ENCODE measurements around the gene IFITM10. TPM values are rescaled to one million over a fixed set of nuclear protein-coding genes. Genes with fewer than 3 reads are reported as not detected.

The IFITM10 gene
- total and polyA plus RNA-seq, 9 of the 15 experiments (the other 6 are each of a cell fraction or from before 2014, with no cell fraction given): 0.08 to 0.13 (median 0.09) TPM; not detected in 6

GRCh38 chr11:1796413-1797011 is 46.1 kb upstream of the IFITM10 start (continued):
- no peak for TF ChIP-seq ZNF165 (CRISPR knock-in tag; IDR thresholded peaks at IDR 0.05; ENCODE audit: borderline replicate concordance)
- no peak for TF ChIP-seq HMGN3 (IDR thresholded peaks at IDR 0.05; ENCODE audit: borderline replicate concordance, extremely low read depth, insufficient read length, low read depth, low read length)
- TF ChIP-seq, protein P1, sequence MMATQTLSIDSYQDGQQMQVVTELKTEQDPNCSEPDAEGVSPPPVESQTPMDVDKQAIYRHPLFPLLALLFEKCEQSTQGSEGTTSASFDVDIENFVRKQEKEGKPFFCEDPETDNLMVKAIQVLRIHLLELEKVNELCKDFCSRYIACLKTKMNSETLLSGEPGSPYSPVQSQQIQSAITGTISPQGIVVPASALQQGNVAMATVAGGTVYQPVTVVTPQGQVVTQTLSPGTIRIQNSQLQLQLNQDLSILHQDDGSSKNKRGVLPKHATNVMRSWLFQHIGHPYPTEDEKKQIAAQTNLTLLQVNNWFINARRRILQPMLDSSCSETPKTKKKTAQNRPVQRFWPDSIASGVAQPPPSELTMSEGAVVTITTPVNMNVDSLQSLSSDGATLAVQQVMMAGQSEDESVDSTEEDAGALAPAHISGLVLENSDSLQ (IDR thresholded peaks at IDR 0.05): 0 out of 2 replicates have a peak, but pooled peaks have one; percentile 44
- TF ChIP-seq L3MBTL2 (IDR thresholded peaks at IDR 0.05): peak; percentile 84
- no peak for TF ChIP-seq SRSF1 (IDR thresholded peaks at IDR 0.05; ENCODE audit: low read depth, low read length)
- no peak for TF ChIP-seq ZBTB12 (CRISPR knock-in tag; IDR thresholded peaks at IDR 0.05)
- 0 out of 2 replicates have a peak, but pooled peaks have one; percentile 17 for TF ChIP-seq RNF2 (IDR thresholded peaks at IDR 0.05)

DNA sequence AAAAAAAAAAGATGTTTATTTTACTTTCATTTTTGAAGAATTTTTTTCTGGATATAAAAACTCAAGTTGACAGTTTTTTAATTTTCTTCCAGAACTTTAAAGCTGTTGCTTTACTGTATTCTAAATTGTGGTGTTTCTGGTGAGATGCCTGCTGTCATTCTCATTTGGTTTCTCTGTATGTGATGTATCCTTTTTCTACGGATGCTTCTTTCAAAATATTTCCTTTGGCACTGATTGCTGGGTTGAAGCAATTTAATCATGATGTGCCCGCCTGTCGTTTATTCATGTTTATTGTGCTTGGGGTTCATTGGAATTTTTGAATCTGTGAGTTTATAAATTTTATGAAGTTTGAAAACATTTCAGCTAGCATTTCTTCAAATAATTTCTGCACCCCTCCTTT is 42.7 kb upstream of the IFITM10 start:
- Histone ChIP-seq H3K79me2 (ENCODE audit: control insufficient read depth, insufficient read depth, low read length) (no peaks in the 10 kb centered on the region), H3K4me2 (ENCODE audit: insufficient read depth, low read length) (no peak overlapping the region), H3K4me3 (no peak overlapping the region), H2AFZ (ENCODE audit: low read depth, low read length) (no peak overlapping the region), H3K9ac (ENCODE audit: insufficient read depth in 1 of 2, low read depth in 2 of 2, low read length in 2 of 2) (no peak overlapping the region), H4K20me1 (replicated peaks; ENCODE audit: control insufficient read depth, insufficient read depth, low read length) (no peaks in the 10 kb centered on the region; the same call in 1 of the 2 replicates), H3K9me3 (replicated peaks; ENCODE audit: control insufficient read depth, insufficient read depth, low read depth, low read length) (no peaks in the 10 kb centered on the region), H3K36me3 (ENCODE audit: control insufficient read depth, insufficient read depth, low read length) (no peaks in the 10 kb centered on the region), H3K9me1 (ENCODE audit: control insufficient read depth, insufficient read depth, low read length) (no peaks in the 10 kb centered on the region), H3K27me3 (ENCODE audit: control insufficient read depth in 2 of 2, insufficient read depth in 2 of 2, low read length in 2 of 2) (peaks cover 33 to 56% of the 10 kb centered on the region in 2 experiments), H3K4me1 (replicated peaks in 1 of 2; ENCODE audit: control insufficient read depth in 2 of 2, insufficient read depth in 2 of 2, low read length in 2 of 2) (no peaks in the 10 kb centered on the region), H3K27ac (ENCODE audit: extremely low read depth, low read depth, low read length) (no peak overlapping the region)
- in situ Hi-C loops (cut with MboI) (no loop called here), intact Hi-C loops (cut with micrococcal nuclease) (no loop called here)
- WGBS (ENCODE audit: insufficient coverage, low coverage, missing lambda C conversion rate): 0% methylated on average over 3 of the region's 3 CpGs
- POLR2A ChIA-PET: no interaction called here
- DNase-seq (ENCODE audit: extremely low read depth in 1 of 4, low spot score in 3 of 4) (no peak), ATAC-seq (no peak), FAIRE-seq (no peak)
- CTCF ChIA-PET (ENCODE audit: low intra/inter-chr PET ratio): interaction anchor here (0.7 kb wide), 1 partner anchor 40 kb away, joined by 5 read pairs; no protein-coding TSS in a partner anchor
- no TSS peak for BruUV-seq (replicated peaks)
- TF ChIP-seq AFF4 (CRISPR knock-in tag; IDR thresholded peaks at IDR 0.05): no peak
- no peak for TF ChIP-seq TAF7 (tag; IDR thresholded peaks at IDR 0.05)
- TF ChIP-seq KDM4B (IDR thresholded peaks at IDR 0.05; ENCODE audit: borderline replicate concordance in 2 of 2, low read depth in 1 of 2): no peak
- TF ChIP-seq, protein P2, sequence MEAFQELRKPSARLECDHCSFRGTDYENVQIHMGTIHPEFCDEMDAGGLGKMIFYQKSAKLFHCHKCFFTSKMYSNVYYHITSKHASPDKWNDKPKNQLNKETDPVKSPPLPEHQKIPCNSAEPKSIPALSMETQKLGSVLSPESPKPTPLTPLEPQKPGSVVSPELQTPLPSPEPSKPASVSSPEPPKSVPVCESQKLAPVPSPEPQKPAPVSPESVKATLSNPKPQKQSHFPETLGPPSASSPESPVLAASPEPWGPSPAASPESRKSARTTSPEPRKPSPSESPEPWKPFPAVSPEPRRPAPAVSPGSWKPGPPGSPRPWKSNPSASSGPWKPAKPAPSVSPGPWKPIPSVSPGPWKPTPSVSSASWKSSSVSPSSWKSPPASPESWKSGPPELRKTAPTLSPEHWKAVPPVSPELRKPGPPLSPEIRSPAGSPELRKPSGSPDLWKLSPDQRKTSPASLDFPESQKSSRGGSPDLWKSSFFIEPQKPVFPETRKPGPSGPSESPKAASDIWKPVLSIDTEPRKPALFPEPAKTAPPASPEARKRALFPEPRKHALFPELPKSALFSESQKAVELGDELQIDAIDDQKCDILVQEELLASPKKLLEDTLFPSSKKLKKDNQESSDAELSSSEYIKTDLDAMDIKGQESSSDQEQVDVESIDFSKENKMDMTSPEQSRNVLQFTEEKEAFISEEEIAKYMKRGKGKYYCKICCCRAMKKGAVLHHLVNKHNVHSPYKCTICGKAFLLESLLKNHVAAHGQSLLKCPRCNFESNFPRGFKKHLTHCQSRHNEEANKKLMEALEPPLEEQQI (IDR thresholded peaks at IDR 0.05): no peak
- no peak for TF ChIP-seq PURB (CRISPR knock-in tag; IDR thresholded peaks at IDR 0.05; ENCODE audit: low read depth)

All from K562 (cell line).